HS-27A (cell line): ENCODE measurements around the gene CDC42BPA.

Experiments used
- DNase-seq: peaks from one replicate; pipeline ENCODE4 v3.0.0-alpha.2; 2012; ENCODE audit warnings: low read depth, missing footprints

CDC42BPA gene

GRCh38 chr1:226945106-226945857 lies 373.0 kb downstream of the CDC42BPA start:
- DNase-seq: no peak

- no peak for DNase-seq
Observed at GRCh38 chr1:226943927-226944326, 374.4 kb downstream of the CDC42BPA start.

- DNase-seq: no peak
Observed at GRCh38 chr1:226943156-226943555, 375.1 kb downstream of the CDC42BPA start.

GRCh38 chr1:226942392-226942791 lies 375.9 kb downstream of the CDC42BPA start:
- DNase-seq: no peak

GRCh38 chr1:226940806-226941067 lies 377.6 kb downstream of the CDC42BPA start:
- no peak for DNase-seq

GRCh38 chr1:226940029-226940805 lies 378.1 kb downstream of the CDC42BPA start, which contains the start of gene COQ8A:
Gene COQ8A, plus strand, starts transcription at chr1:226940294. Its CDS starts 21,092 bp downstream, at chr1:226961386.
- peak; percentile 95 for DNase-seq
